Vagina (tissue), 2 donors: ENCODE results near the gene RET. TPM values are rescaled to one million over a fixed set of nuclear protein-coding genes. Genes with fewer than 3 reads are reported as not detected.

ENCODE experiments used
- DNase-seq, 2 donors: peaks; one replicate each; pipeline ENCODE4 v3.0.0-alpha.2; 2017; ENCODE audit errors: extremely low spot score in 2 of 2
- H3K27ac ChIP-seq: fragments of 200-600 bp; sonication (generic); one replicate; pipeline ENCODE4 v1.5.1; 2019
- H3K27me3 ChIP-seq: fragments of 200-600 bp; sonication (generic); one replicate; pipeline ENCODE4 v1.5.1; 2019
- H3K36me3 ChIP-seq, 2 donors: fragments of 200-600 bp; sonication (generic); one replicate each; pipeline ENCODE4 v1.5.1; 2017 to 2019
- H3K4me1 ChIP-seq: fragments of 200-600 bp; sonication (generic); one replicate; pipeline ENCODE4 v1.5.1; 2019
- H3K4me3 ChIP-seq, 2 donors: fragments of 200-600 bp; sonication (generic); 1 replicate in 1 of 2; 2 replicates in 1 of 2; pipeline ENCODE4 v1.5.1; 2016 to 2019
- H3K9me3 ChIP-seq: fragments of 200-600 bp; sonication (generic); one replicate; pipeline ENCODE4 v1.5.1; 2019
- POLR2A ChIP-seq, 2 donors: fragments of 450-650 bp; IDR thresholded peaks; one replicate each; pipeline ENCODE4 v1.6.1; 2017; ENCODE audit warnings: antibody characterized with exemption in 2 of 2, mild to moderate bottlenecking in 2 of 2, moderate library complexity in 2 of 2
- POLR2AphosphoS5 ChIP-seq, 2 donors: sonication (generic); formaldehyde crosslinking; IDR thresholded peaks; one replicate each; pipeline ENCODE4 v1.9.0; 2017; ENCODE audit warnings: antibody characterized with exemption in 2 of 2, mild to moderate bottlenecking in 2 of 2, low read depth in 1 of 2; ENCODE audit not compliant: insufficient read depth in 1 of 2
- intact Hi-C: fragments of 100-400 bp; cut with DNase I; formaldehyde crosslinking; loops from one replicate; pipeline ENCODE4 v1.15.1; 2023
- total RNA-seq: library from RNA; depleted of rRNA; stranded (reverse); fragments of >200 nt; gene quantifications from one replicate; pipeline ENCODE4 v1.2.3, GENCODE V29; 2016
- TF ChIP-seq, protein P1 (sequence below), 3 experiments: fragments of 450-650 bp in 2 of 3; fragments of 200-600 bp in 1 of 3; sonication (generic) in 1 of 3; IDR thresholded peaks; one replicate each; pipeline ENCODE4 v1.5.1; 2017 to 2019; ENCODE audit warnings: antibody characterized with exemption in 3 of 3, mild to moderate bottlenecking in 2 of 3, moderate library complexity in 2 of 3

Gene RET
- total RNA-seq, 1 donor from 2014 or later: 7.9 TPM

DNA sequence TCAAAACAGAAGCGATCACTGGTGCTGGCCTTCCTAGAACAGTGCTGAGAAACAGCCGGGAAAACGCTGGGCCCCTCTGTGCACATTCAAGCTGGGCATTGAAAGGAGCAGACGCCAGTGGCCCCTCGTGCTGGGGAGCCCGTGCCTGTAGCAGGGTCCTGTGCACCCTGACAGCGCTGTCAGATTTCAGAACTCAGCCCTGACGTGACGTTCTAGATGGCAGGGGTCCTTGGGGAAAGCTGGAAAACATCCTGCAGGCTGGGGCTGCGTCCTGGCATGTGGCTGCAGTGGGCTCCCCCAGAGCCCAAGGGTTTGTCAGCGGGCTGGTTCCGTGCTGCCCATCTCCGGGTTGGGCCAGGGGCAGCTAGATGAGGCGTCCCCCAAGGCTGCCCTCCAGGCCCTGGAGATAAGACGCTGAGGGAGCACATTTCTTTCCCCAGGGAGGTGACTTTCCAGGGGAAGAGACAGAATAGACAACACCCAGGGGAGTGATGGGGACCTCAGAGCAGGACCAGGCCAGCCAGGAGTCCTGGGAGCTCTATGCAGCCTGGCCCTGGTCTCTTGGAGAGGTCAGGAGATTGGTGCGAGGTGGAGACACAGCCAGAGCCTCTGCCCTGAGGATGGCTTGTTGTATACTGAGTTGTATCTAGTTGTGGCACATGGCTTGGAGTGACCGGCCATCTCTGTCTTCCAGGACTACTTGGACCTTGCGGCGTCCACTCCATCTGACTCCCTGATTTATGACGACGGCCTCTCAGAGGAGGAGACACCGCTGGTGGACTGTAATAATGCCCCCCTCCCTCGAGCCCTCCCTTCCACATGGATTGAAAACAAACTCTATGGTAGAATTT lies 49.2 kb downstream of the RET start:
- intact Hi-C loops: no loop called here
- Histone ChIP-seq H3K4me1 (peaks cover 4% of the 10 kb centered on the region), H3K27ac (peak overlapping the region; percentile 47), H3K27me3 (no peaks in the 10 kb centered on the region), H3K36me3 (no peaks in the 10 kb centered on the region), H3K4me3 (no peak overlapping the region), H3K9me3 (no peaks in the 10 kb centered on the region)
- no peak for TF ChIP-seq POLR2AphosphoS5 (IDR thresholded peaks at IDR 0.05; ENCODE audit: insufficient read depth in 1 of 2, low read depth in 1 of 2)
- TF ChIP-seq, protein P1, sequence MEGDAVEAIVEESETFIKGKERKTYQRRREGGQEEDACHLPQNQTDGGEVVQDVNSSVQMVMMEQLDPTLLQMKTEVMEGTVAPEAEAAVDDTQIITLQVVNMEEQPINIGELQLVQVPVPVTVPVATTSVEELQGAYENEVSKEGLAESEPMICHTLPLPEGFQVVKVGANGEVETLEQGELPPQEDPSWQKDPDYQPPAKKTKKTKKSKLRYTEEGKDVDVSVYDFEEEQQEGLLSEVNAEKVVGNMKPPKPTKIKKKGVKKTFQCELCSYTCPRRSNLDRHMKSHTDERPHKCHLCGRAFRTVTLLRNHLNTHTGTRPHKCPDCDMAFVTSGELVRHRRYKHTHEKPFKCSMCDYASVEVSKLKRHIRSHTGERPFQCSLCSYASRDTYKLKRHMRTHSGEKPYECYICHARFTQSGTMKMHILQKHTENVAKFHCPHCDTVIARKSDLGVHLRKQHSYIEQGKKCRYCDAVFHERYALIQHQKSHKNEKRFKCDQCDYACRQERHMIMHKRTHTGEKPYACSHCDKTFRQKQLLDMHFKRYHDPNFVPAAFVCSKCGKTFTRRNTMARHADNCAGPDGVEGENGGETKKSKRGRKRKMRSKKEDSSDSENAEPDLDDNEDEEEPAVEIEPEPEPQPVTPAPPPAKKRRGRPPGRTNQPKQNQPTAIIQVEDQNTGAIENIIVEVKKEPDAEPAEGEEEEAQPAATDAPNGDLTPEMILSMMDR (IDR thresholded peaks at IDR 0.05): no peak
- no peak for TF ChIP-seq POLR2A (IDR thresholded peaks at IDR 0.05)
- peak; percentile 60 to 84 for DNase-seq

DNA sequence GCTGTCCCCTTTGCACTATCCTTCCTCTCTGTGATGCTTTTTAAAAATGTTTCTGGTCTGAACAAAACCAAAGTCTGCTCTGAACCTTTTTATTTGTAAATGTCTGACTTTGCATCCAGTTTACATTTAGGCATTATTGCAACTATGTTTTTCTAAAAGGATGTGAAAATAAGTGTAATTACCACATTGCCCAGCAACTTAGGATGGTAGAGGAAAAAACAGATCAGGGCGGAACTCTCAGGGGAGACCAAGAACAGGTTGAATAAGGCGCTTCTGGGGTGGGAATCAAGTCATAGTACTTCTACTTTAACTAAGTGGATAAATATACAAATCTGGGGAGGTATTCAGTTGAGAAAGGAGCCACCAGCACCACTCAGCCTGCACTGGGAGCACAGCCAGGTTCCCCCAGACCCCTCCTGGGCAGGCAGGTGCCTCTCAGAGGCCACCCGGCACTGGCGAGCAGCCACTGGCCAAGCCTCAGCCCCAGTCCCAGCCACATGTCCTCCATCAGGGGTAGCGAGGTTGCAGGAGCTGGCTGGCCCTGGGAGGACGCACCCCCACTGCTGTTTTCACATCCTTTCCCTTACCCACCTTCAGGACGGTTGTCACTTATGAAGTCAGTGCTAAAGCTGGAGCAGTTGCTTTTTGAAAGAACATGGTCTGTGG lies 50.0 kb downstream of the RET start:
- Histone ChIP-seq H3K27ac (peak overlapping the region; percentile 34), H3K9me3 (no peaks in the 10 kb centered on the region), H3K4me3 (no peak overlapping the region), H3K27me3 (no peaks in the 10 kb centered on the region), H3K4me1 (no peaks in the 10 kb centered on the region), H3K36me3 (no peaks in the 10 kb centered on the region)
- TF ChIP-seq POLR2AphosphoS5 (IDR thresholded peaks at IDR 0.05; ENCODE audit: insufficient read depth in 1 of 2, low read depth in 1 of 2) (no peak), POLR2A (IDR thresholded peaks at IDR 0.05) (no peak)
- intact Hi-C loops: no loop called here
- DNase-seq: peak; percentile 55 to 77

DNA sequence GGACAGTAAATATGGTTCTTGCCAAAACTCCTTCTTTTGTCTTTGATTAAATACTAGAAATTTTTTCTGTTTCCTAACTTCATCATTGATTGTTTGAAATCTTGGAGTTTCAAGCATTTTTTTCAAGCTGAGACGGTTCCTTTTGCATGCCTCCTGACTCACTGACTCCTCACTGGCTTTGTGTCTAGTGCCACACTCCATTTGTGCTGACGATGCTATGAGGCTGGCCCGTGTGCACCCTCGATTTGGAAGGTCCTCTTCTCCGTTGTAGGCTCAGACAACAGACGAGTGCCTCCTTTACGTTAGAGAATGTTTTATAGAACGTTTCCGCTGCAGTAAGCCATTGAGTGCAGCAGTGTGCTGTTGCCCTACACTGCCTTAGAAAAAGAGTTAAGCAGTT lies 50.6 kb downstream of the RET start:
- Histone ChIP-seq H3K4me1 (no peaks in the 10 kb centered on the region), H3K36me3 (no peaks in the 10 kb centered on the region), H3K4me3 (no peak overlapping the region), H3K9me3 (no peaks in the 10 kb centered on the region), H3K27me3 (no peaks in the 10 kb centered on the region), H3K27ac (peak overlapping the region; percentile 72)
- intact Hi-C loops: no loop called here
- no peak for TF ChIP-seq POLR2AphosphoS5 (IDR thresholded peaks at IDR 0.05; ENCODE audit: insufficient read depth in 1 of 2, low read depth in 1 of 2)
- TF ChIP-seq POLR2A (IDR thresholded peaks at IDR 0.05): no peak
- TF ChIP-seq, protein P1 (IDR thresholded peaks at IDR 0.05): no peak
- peak in 1 of 2 donors; percentile 3 for DNase-seq

DNA sequence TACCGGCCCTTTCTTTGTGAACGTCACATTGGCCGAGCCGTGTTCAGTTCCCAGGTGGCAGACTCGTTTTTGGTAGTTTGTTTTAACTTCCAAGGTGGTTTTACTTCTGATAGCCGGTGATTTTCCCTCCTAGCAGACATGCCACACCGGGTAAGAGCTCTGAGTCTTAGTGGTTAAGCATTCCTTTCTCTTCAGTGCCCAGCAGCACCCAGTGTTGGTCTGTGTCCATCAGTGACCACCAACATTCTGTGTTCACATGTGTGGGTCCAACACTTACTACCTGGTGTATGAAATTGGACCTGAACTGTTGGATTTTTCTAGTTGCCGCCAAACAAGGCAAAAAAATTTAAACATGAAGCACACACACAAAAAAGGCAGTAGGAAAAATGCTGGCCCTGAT lies 51.5 kb downstream of the RET start:
- TF ChIP-seq POLR2AphosphoS5 (IDR thresholded peaks at IDR 0.05; ENCODE audit: insufficient read depth in 1 of 2, low read depth in 1 of 2) (no peak), POLR2A (IDR thresholded peaks at IDR 0.05) (no peak)
- TF ChIP-seq, protein P1 (IDR thresholded peaks at IDR 0.05): no peak
- Histone ChIP-seq H3K9me3 (no peaks in the 10 kb centered on the region), H3K27ac (peak overlapping the region; percentile 72), H3K4me3 (no peak overlapping the region), H3K36me3 (no peaks in the 10 kb centered on the region), H3K27me3 (no peaks in the 10 kb centered on the region), H3K4me1 (no peaks in the 10 kb centered on the region)
- intact Hi-C loops: no loop called here
- peak; percentile 43 to 56 for DNase-seq

DNA sequence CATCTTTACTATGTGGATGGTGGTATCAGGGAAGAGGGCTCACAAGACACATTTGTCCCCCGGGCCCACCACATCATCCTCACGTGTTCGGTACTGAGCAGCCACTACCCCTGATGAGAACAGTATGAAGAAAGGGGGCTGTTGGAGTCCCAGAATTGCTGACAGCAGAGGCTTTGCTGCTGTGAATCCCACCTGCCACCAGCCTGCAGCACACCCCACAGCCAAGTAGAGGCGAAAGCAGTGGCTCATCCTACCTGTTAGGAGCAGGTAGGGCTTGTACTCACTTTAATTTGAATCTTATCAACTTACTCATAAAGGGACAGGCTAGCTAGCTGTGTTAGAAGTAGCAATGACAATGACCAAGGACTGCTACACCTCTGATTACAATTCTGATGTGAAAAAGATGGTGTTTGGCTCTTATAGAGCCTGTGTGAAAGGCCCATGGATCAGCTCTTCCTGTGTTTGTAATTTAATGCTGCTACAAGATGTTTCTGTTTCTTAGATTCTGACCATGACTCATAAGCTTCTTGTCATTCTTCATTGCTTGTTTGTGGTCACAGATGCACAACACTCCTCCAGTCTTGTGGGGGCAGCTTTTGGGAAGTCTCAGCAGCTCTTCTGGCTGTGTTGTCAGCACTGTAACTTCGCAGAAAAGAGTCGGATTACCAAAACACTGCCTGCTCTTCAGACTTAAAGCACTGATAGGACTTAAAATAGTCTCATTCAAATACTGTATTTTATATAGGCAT lies 52.3 kb downstream of the RET start:
- Histone ChIP-seq H3K4me1 (no peaks in the 10 kb centered on the region), H3K27me3 (no peaks in the 10 kb centered on the region), H3K9me3 (no peaks in the 10 kb centered on the region), H3K27ac (peak overlapping the region; percentile 72), H3K4me3 (no peak overlapping the region), H3K36me3 (no peaks in the 10 kb centered on the region)
- intact Hi-C loops: no loop called here
- no peak for TF ChIP-seq POLR2A (IDR thresholded peaks at IDR 0.05)
- TF ChIP-seq, protein P1 (IDR thresholded peaks at IDR 0.05): no peak
- peak in 1 of 2 donors; percentile 21 for TF ChIP-seq POLR2AphosphoS5 (IDR thresholded peaks at IDR 0.05; ENCODE audit: insufficient read depth in 1 of 2, low read depth in 1 of 2)
- DNase-seq: no peak
